ENCODE measurements around the gene STAB1. TPM values are rescaled to one million over a fixed set of nuclear protein-coding genes. Genes with fewer than 3 reads are reported as not detected.

The STAB1 gene
- total and polyA plus RNA-seq, 7 donors = 15.9 to 47.5 (median 29.0) TPM

GRCh38 chr3:52520141-52520667 is 25.1 kb downstream of the STAB1 start:
- intact Hi-C loops (cut with DNase I) = no loop called here
- Histone ChIP-seq H3K27ac (no peak overlapping the region), H3K4me1 (no peaks in the 10 kb centered on the region), H3K9me3 (no peaks in the 10 kb centered on the region), H3K27me3 (ENCODE audit: insufficient read depth in 3 of 3, low read length in 2 of 3) (no peaks in the 10 kb centered on the region), H3K4me3 (no peak overlapping the region), H3K36me3 (ENCODE audit: insufficient read depth in 1 of 2, low read depth in 1 of 2) (no peaks in the 10 kb centered on the region)
- 94 to 95% (median 95%) methylated on average over 13 to 14 of the region's 14 CpGs for WGBS, 3 donors
- no peak for TF ChIP-seq CTCF (IDR thresholded peaks at IDR 0.05)
- DNase-seq = peak in 1 of 2 donors; percentile 45
- no peak for ATAC-seq

GRCh38 chr3:52520716-52521487 is 25.8 kb downstream of the STAB1 start:
- Histone ChIP-seq H3K9me3 (no peaks in the 10 kb centered on the region), H3K4me1 (no peaks in the 10 kb centered on the region), H3K27ac (no peak overlapping the region), H3K36me3 (ENCODE audit: insufficient read depth in 1 of 2, low read depth in 1 of 2) (no peaks in the 10 kb centered on the region), H3K4me3 (no peak overlapping the region), H3K27me3 (ENCODE audit: insufficient read depth in 3 of 3, low read length in 2 of 3) (no peaks in the 10 kb centered on the region)
- DNase-seq (peak; percentile 1 to 42), ATAC-seq (no peak)
- TF ChIP-seq CTCF (IDR thresholded peaks at IDR 0.05) = no peak
- intact Hi-C loops (cut with DNase I) = no loop called here
- 89 to 92% (median 90%) methylated on average over 20 of the region's 20 CpGs for WGBS, 3 donors

- H3K4me3 ChIP-seq = no peak overlapping the region
- no peaks in the 10 kb centered on the region for H3K36me3 ChIP-seq (ENCODE audit: insufficient read depth in 1 of 2, low read depth in 1 of 2)
- H3K27ac ChIP-seq = no peak overlapping the region
- DNase-seq (peak; percentile 11 to 36), ATAC-seq (no peak)
- H3K27me3 ChIP-seq (ENCODE audit: insufficient read depth in 3 of 3, low read length in 2 of 3) = no peaks in the 10 kb centered on the region
- H3K4me1 ChIP-seq = no peaks in the 10 kb centered on the region
- no peak for TF ChIP-seq CTCF (IDR thresholded peaks at IDR 0.05)
- no peaks in the 10 kb centered on the region for H3K9me3 ChIP-seq
- intact Hi-C loops (cut with DNase I) = no loop called here
- WGBS, 3 donors = 86 to 92% (median 89%) methylated on average over 8 of the region's 8 CpGs
Measured at GRCh38 chr3:52521488-52521824, 26.3 kb downstream of the STAB1 start.

- no peak for ATAC-seq
- peak; percentile 8 to 46 for DNase-seq
- Histone ChIP-seq H3K9me3 (no peaks in the 10 kb centered on the region), H3K4me1 (no peaks in the 10 kb centered on the region), H3K27ac (no peak overlapping the region), H3K27me3 (ENCODE audit: insufficient read depth in 3 of 3, low read length in 2 of 3) (no peaks in the 10 kb centered on the region), H3K36me3 (ENCODE audit: insufficient read depth in 1 of 2, low read depth in 1 of 2) (no peaks in the 10 kb centered on the region), H3K4me3 (no peak overlapping the region)
- intact Hi-C loops (cut with DNase I) = no loop called here
- 92 to 95% (median 93%) methylated on average over 32 to 33 of the region's 33 CpGs for WGBS, 3 donors
- TF ChIP-seq CTCF (IDR thresholded peaks at IDR 0.05) = no peak
Measured at GRCh38 chr3:52521881-52522650, 26.9 kb downstream of the STAB1 start.

All from psoas muscle (tissue), 8 donors.